Endometrial microvascular endothelial cells (primary cell): Measurements from ENCODE around the gene NT5DC3. TPM values are rescaled to one million over a fixed set of nuclear protein-coding genes. Genes with fewer than 3 reads are reported as not detected.

Experiments
- in situ Hi-C: cut with HindIII; loops from 2 replicates; pipeline ENCODE4 v1.10.0; 2017; ENCODE audit warnings: low sequenced_read_pairs, low pct_unique_long_range_greater_than_20kb; ENCODE audit errors: inconsistent ontology term
- total RNA-seq: library from RNA; depleted of rRNA; stranded (reverse); fragments of >200 nt; gene quantifications from one replicate; pipeline ENCODE4 v1.2.3, GENCODE V29; 2015; ENCODE audit errors: inconsistent ontology term

Gene NT5DC3
- total RNA-seq, 1 donor from 2014 or later: 7.0 TPM

- in situ Hi-C loops: no loop called here
These were observed 17.3 kb upstream of the NT5DC3 start for GRCh38 chr12:103858335-103858734.

GRCh38 chr12:103857164-103857563, 16.1 kb upstream of the NT5DC3 start:
- in situ Hi-C loops: no loop called here

- in situ Hi-C loops: no loop called here
These were observed 15.0 kb upstream of the NT5DC3 start for GRCh38 chr12:103855896-103856657.

- in situ Hi-C loops: no loop called here
These were observed 14.1 kb upstream of the NT5DC3 start for GRCh38 chr12:103855036-103855712.

GRCh38 chr12:103854372-103854973, 13.4 kb upstream of the NT5DC3 start:
- in situ Hi-C loops: no loop called here

- in situ Hi-C loops: no loop called here
These were observed 11.5 kb upstream of the NT5DC3 start for GRCh38 chr12:103852498-103852997.

GRCh38 chr12:103851127-103851526, 10.1 kb upstream of the NT5DC3 start:
- in situ Hi-C loops: no loop called here

GRCh38 chr12:103850429-103850828, 9.4 kb upstream of the NT5DC3 start:
- in situ Hi-C loops: no loop called here

- in situ Hi-C loops: no loop called here
These were observed 8.0 kb upstream of the NT5DC3 start for GRCh38 chr12:103848917-103849491.

- in situ Hi-C loops: no loop called here
These were observed 7.1 kb upstream of the NT5DC3 start for GRCh38 chr12:103848143-103848542.

GRCh38 chr12:103846415-103846814, 5.4 kb upstream of the NT5DC3 start:
- in situ Hi-C loops: no loop called here

GRCh38 chr12:103844305-103844704, 3.3 kb upstream of the NT5DC3 start:
- in situ Hi-C loops: no loop called here

GRCh38 chr12:103841690-103842584, 903 bp upstream of the NT5DC3 start:
- in situ Hi-C loops: no loop called here

- in situ Hi-C loops: no loop called here
These were observed 565 bp downstream of the NT5DC3 start for GRCh38 chr12:103840462-103840875.

- in situ Hi-C loops: no loop called here
These were observed 1.2 kb downstream of the NT5DC3 start for GRCh38 chr12:103839609-103840461.

GRCh38 chr12:103839103-103839502, 1.9 kb downstream of the NT5DC3 start:
- in situ Hi-C loops: no loop called here

- in situ Hi-C loops: no loop called here
These were observed 2.6 kb downstream of the NT5DC3 start for GRCh38 chr12:103838254-103838914.
